Erythroblast (primary cell): ENCODE results near the gene RAB11FIP4.

ENCODE experiments used
- GATA1 ChIP-seq: IDR thresholded peaks from 2 replicates; pipeline ENCODE4 v1.6.1; 2011; ENCODE audit warnings: low read depth, mild to moderate bottlenecking, control low read depth, low read length, moderate library complexity
- POLR2A ChIP-seq: IDR thresholded peaks from 2 replicates; pipeline ENCODE4 v1.6.1; 2011; ENCODE audit warnings: mild to moderate bottlenecking, low read length

DNA sequence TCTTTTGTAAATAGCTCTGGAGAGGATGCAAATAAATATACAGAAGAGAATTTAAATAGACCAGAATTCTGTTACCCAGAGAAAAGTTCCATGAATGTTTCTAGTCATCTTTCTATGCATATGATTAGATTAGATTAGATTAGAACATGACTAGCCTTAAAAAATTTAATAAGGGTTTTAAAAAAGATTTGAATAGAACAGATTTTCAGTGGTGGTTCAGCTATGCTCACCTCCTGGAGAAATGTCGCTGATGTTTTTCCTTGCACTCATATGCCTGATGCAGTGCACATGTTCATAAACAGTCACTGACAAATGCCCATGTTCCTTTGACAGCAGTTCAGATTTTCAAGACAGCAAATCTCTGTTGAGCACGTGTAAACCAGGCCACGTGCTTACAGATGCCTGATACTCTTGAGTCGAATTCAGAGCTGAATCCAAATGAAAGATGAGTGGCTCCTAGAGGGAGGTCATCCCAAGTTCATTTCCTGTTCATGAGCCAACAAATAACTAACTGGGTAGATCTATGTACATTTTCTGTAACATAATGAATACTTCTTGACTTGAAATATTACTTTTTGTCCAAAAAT lies 19.9 kb upstream of the RAB11FIP4 start:
- no peak for TF ChIP-seq POLR2A
- TF ChIP-seq GATA1: no peak
